SK-N-SH (cell line): ENCODE measurements around the gene CDC23. TPM values are rescaled to one million over a fixed set of nuclear protein-coding genes. Genes with fewer than 3 reads are reported as not detected.

Experiments used
- CTCF ChIA-PET: fragments of 300-600, 350-600 bp; formaldehyde crosslinking; extraction: SDS; loops from one replicate; lab custom pipeline; 2021; lab: Yijun Ruan, JAX
- POLR2A ChIA-PET: fragments of 350-600 bp; sonication (Branson Sonifier 250); formaldehyde crosslinking; extraction: SDS; loops from one replicate; lab custom pipeline; 2020; ENCODE audit warnings: antibody characterized with exemption, inconsistent platforms; lab: Yijun Ruan, JAX
- DNase-seq: peaks from one replicate; pipeline ENCODE4 v3.0.0; 2012
- H2AFZ ChIP-seq: fragments of 200-600 bp; sonication (generic); 2 replicates; pipeline ENCODE4 v1.8.1; 2016; ENCODE audit warnings: antibody characterized with exemption, mild to moderate bottlenecking, low read depth
- H3F3A ChIP-seq: fragments of 200-600 bp; sonication (generic); replicated peaks from 2 replicates; pipeline ENCODE3; 2016; ENCODE audit warnings: antibody characterized with exemption, mild to moderate bottlenecking; ENCODE audit not compliant: insufficient read depth
- H3K27ac ChIP-seq, 2 experiments: fragments of 200-500 bp in 1 of 2; fragments of 200-600 bp in 1 of 2; sonication (Bioruptor generic) in 1 of 2; sonication (generic), shearing (Covaris generic) in 1 of 2; 2 replicates each; pipeline versions ENCODE4 v1.5.1 to v1.6.1; 2014 to 2016; ENCODE audit warnings: low read depth in 2 of 2, inconsistent platforms in 1 of 2, low read length in 1 of 2, mild to moderate bottlenecking in 1 of 2, mixed read lengths in 1 of 2
- H3K27me3 ChIP-seq: fragments of 200-600 bp; sonication (generic), shearing (Covaris generic); 2 replicates; pipeline ENCODE4 v1.6.1; 2016; ENCODE audit warnings: mixed run types; ENCODE audit not compliant: insufficient read depth
- H3K36me3 ChIP-seq, 2 experiments: fragments of 200-500 bp in 1 of 2; fragments of 200-600 bp in 1 of 2; sonication (Bioruptor generic) in 1 of 2; sonication (generic) in 1 of 2; replicated peaks in 1 of 2; 2 replicates each; pipeline versions ENCODE3 to v1.5.1; 2014 to 2016; ENCODE audit warnings: low read length in 1 of 2, mild to moderate bottlenecking in 1 of 2; ENCODE audit not compliant: insufficient read depth in 2 of 2, control insufficient read depth in 1 of 2
- H3K4me1 ChIP-seq, 2 experiments: fragments of 200-500 bp in 1 of 2; fragments of 200-600 bp in 1 of 2; sonication (Bioruptor generic) in 1 of 2; sonication (generic), shearing (Covaris generic) in 1 of 2; 2 replicates each; pipeline versions ENCODE4 v1.5.1 to v1.6.1; 2014 to 2016; ENCODE audit warnings: low read depth in 1 of 2, low read length in 1 of 2, mixed run types in 1 of 2; ENCODE audit not compliant: insufficient read depth in 2 of 2, control insufficient read depth in 1 of 2
- H3K4me2 ChIP-seq: fragments of 200-600 bp; sonication (generic), shearing (Covaris generic); 2 replicates; pipeline ENCODE4 v1.6.1; 2017; ENCODE audit warnings: mixed run types
- H3K4me3 ChIP-seq, 2 experiments: fragments of 200-500 bp in 1 of 2; fragments of 200-600 bp in 1 of 2; sonication (Bioruptor generic) in 1 of 2; sonication (generic), shearing (Covaris generic) in 1 of 2; 2 replicates each; pipeline versions ENCODE4 v1.5.1 to v1.8.1; 2014 to 2016; ENCODE audit warnings: low read depth in 2 of 2, inconsistent platforms in 1 of 2, low read length in 1 of 2, mild to moderate bottlenecking in 1 of 2, mixed read lengths in 1 of 2, moderate library complexity in 1 of 2
- H3K79me2 ChIP-seq: fragments of 200-600 bp; sonication (generic); 2 replicates; pipeline ENCODE4 v1.8.1; 2017; ENCODE audit warnings: mild to moderate bottlenecking; ENCODE audit not compliant: insufficient read depth
- H3K9ac ChIP-seq: fragments of 200-600 bp; sonication (generic); 2 replicates; pipeline ENCODE4 v1.6.1; 2017; ENCODE audit warnings: mixed run types
- H3K9me2 ChIP-seq: fragments of 200-600 bp; sonication (generic); 2 replicates; pipeline ENCODE4 v1.6.1; 2017; ENCODE audit warnings: mixed run types
- H3K9me3 ChIP-seq: fragments of 200-600 bp; sonication (generic); 2 replicates; pipeline ENCODE4 v1.6.1; 2017; ENCODE audit warnings: mixed run types, mild to moderate bottlenecking, moderate library complexity
- H4K20me1 ChIP-seq: fragments of 200-600 bp; sonication (generic); 2 replicates; pipeline ENCODE4 v1.6.1; 2017; ENCODE audit warnings: mild to moderate bottlenecking, mixed run types; ENCODE audit not compliant: insufficient read depth
- CHD2 ChIP-seq: fragments of 150-350 bp; IDR thresholded peaks from 2 replicates; pipeline ENCODE4 v1.6.1; 2018; ENCODE audit warnings: low read length; ENCODE audit not compliant: partially characterized antibody
- ELF1 ChIP-seq: IDR thresholded peaks from 2 replicates; pipeline ENCODE4 v1.4.0; 2012
- FOXJ3 ChIP-seq: sonication (generic); formaldehyde crosslinking; IDR thresholded peaks from 2 replicates; pipeline ENCODE4 v1.5.1; 2020; ENCODE audit warnings: mild to moderate bottlenecking, missing genetic modification reagents
- JUND ChIP-seq: IDR thresholded peaks from 2 replicates; pipeline ENCODE4 v1.4.0; 2012
- MEF2A ChIP-seq: IDR thresholded peaks from 2 replicates; pipeline ENCODE4 v1.4.0; 2012; ENCODE audit warnings: low read depth, borderline replicate concordance
- MXI1 ChIP-seq: IDR thresholded peaks from 2 replicates; pipeline ENCODE4 v1.6.1; 2012; ENCODE audit warnings: mild to moderate bottlenecking, low read depth, low read length, improper control_type of control experiment
- RAD21 ChIP-seq: IDR thresholded peaks from 2 replicates; pipeline ENCODE4 v1.6.1; 2012; ENCODE audit warnings: mild to moderate bottlenecking, low read length
- TAF1 ChIP-seq: IDR thresholded peaks from 2 replicates; pipeline ENCODE4 v1.6.1; 2012; ENCODE audit warnings: low read depth, mild to moderate bottlenecking, low read length, moderate library complexity, borderline replicate concordance
- YY1 ChIP-seq: IDR thresholded peaks from 2 replicates; pipeline ENCODE4 v1.4.0; 2012; ENCODE audit warnings: low read depth, mild to moderate bottlenecking
- polyA plus RNA-seq, 3 experiments: library from polyadenylated mRNA; depleted of rRNA; stranded (reverse); fragments of >200 nt; gene quantifications; 2 replicates each; pipeline ENCODE4 v1.2.3, GENCODE V29; 2012
- TF ChIP-seq, protein P1 (sequence below): IDR thresholded peaks from 2 replicates; pipeline ENCODE4; 2012
- TF ChIP-seq, protein P2 (sequence below): fragments of 150-350 bp; IDR thresholded peaks from 2 replicates; pipeline ENCODE4 v1.6.1; 2016; ENCODE audit warnings: mild to moderate bottlenecking, low read depth, low read length
- TF ChIP-seq, protein P3 (sequence below): IDR thresholded peaks from 2 replicates; pipeline ENCODE4 v1.4.0; 2012; ENCODE audit warnings: low read depth, borderline replicate concordance
- TF ChIP-seq, protein P4 (sequence below): fragments of 150-350 bp; IDR thresholded peaks from 2 replicates; pipeline ENCODE4 v1.6.1; 2017; ENCODE audit warnings: antibody characterized with exemption, low read length, low read depth, borderline replicate concordance
- TF ChIP-seq, protein P5 (sequence below): IDR thresholded peaks from 2 replicates; pipeline ENCODE4 v1.6.1; 2012; ENCODE audit warnings: mild to moderate bottlenecking, low read depth, low read length, moderate library complexity

Gene CDC23
- polyA plus RNA-seq, 1 of the 3 experiments (the other 2 are of a cell fraction), result 20.2 TPM

DNA sequence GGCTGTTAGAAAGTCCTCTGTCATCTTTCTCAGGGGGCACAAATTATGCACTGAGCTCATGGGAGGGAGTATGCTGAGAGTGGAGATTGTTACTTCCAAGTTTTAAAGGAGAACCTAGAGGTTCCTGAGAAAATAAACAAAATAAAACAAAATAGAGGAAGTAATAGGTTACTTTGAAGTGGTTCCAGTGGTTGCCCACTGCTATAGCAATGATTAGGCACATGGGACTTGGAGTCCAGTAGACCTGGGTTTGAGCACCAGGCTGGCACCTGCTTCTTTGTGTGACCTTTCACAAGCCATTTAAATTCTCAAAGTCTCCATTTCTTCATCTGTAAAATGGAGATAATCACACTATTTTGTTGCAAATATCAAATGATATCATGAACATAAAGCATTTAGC lies 13.8 kb upstream of the CDC23 start:
- H3K27ac ChIP-seq, result no peak overlapping the region
- no peaks in the 10 kb centered on the region for H3K9me3 ChIP-seq
- H4K20me1 ChIP-seq, result no peaks in the 10 kb centered on the region
- no peak overlapping the region for H3K4me3 ChIP-seq
- H3K9me2 ChIP-seq, result no peaks in the 10 kb centered on the region
- DNase-seq, result no peak
- TF ChIP-seq, protein P1, sequence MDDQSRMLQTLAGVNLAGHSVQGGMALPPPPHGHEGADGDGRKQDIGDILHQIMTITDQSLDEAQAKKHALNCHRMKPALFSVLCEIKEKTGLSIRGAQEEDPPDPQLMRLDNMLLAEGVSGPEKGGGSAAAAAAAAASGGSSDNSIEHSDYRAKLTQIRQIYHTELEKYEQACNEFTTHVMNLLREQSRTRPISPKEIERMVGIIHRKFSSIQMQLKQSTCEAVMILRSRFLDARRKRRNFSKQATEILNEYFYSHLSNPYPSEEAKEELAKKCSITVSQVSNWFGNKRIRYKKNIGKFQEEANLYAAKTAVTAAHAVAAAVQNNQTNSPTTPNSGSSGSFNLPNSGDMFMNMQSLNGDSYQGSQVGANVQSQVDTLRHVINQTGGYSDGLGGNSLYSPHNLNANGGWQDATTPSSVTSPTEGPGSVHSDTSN, result no peak
- no peak for TF ChIP-seq FOXJ3 (CRISPR knock-in tag)
- TF ChIP-seq, protein P2, sequence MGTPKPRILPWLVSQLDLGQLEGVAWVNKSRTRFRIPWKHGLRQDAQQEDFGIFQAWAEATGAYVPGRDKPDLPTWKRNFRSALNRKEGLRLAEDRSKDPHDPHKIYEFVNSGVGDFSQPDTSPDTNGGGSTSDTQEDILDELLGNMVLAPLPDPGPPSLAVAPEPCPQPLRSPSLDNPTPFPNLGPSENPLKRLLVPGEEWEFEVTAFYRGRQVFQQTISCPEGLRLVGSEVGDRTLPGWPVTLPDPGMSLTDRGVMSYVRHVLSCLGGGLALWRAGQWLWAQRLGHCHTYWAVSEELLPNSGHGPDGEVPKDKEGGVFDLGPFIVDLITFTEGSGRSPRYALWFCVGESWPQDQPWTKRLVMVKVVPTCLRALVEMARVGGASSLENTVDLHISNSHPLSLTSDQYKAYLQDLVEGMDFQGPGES, result no peak
- TF ChIP-seq, protein P3, sequence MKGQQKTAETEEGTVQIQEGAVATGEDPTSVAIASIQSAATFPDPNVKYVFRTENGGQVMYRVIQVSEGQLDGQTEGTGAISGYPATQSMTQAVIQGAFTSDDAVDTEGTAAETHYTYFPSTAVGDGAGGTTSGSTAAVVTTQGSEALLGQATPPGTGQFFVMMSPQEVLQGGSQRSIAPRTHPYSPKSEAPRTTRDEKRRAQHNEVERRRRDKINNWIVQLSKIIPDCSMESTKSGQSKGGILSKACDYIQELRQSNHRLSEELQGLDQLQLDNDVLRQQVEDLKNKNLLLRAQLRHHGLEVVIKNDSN, result no peak
- no peak for TF ChIP-seq CHD2
- TF ChIP-seq, protein P4, sequence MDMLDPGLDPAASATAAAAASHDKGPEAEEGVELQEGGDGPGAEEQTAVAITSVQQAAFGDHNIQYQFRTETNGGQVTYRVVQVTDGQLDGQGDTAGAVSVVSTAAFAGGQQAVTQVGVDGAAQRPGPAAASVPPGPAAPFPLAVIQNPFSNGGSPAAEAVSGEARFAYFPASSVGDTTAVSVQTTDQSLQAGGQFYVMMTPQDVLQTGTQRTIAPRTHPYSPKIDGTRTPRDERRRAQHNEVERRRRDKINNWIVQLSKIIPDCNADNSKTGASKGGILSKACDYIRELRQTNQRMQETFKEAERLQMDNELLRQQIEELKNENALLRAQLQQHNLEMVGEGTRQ, result no peak
- no peak for TF ChIP-seq TAF1
- TF ChIP-seq MXI1, result no peak
- no peak for TF ChIP-seq JUND
- TF ChIP-seq ELF1, result no peak
- TF ChIP-seq, protein P5, sequence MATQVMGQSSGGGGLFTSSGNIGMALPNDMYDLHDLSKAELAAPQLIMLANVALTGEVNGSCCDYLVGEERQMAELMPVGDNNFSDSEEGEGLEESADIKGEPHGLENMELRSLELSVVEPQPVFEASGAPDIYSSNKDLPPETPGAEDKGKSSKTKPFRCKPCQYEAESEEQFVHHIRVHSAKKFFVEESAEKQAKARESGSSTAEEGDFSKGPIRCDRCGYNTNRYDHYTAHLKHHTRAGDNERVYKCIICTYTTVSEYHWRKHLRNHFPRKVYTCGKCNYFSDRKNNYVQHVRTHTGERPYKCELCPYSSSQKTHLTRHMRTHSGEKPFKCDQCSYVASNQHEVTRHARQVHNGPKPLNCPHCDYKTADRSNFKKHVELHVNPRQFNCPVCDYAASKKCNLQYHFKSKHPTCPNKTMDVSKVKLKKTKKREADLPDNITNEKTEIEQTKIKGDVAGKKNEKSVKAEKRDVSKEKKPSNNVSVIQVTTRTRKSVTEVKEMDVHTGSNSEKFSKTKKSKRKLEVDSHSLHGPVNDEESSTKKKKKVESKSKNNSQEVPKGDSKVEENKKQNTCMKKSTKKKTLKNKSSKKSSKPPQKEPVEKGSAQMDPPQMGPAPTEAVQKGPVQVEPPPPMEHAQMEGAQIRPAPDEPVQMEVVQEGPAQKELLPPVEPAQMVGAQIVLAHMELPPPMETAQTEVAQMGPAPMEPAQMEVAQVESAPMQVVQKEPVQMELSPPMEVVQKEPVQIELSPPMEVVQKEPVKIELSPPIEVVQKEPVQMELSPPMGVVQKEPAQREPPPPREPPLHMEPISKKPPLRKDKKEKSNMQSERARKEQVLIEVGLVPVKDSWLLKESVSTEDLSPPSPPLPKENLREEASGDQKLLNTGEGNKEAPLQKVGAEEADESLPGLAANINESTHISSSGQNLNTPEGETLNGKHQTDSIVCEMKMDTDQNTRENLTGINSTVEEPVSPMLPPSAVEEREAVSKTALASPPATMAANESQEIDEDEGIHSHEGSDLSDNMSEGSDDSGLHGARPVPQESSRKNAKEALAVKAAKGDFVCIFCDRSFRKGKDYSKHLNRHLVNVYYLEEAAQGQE, result no peak
- TF ChIP-seq YY1, result no peak
- no peak for TF ChIP-seq RAD21
- no peak for TF ChIP-seq MEF2A
- peaks cover 12% of the 10 kb centered on the region for H3F3A ChIP-seq
- CTCF ChIA-PET, result no interaction called here
- H3K36me3 ChIP-seq, result no peaks in the 10 kb centered on the region
- H2AFZ ChIP-seq, result no peak overlapping the region
- peaks cover 0 to 9% of the 10 kb centered on the region in 2 experiments; a peak in 1 of 4 replicates for H3K4me1 ChIP-seq
- H3K4me2 ChIP-seq, result no peak overlapping the region
- no peaks in the 10 kb centered on the region; the same call in 1 of the 2 replicates for H3K27me3 ChIP-seq
- POLR2A ChIA-PET, result no interaction called here
- H3K9ac ChIP-seq, result no peak overlapping the region
- no peaks in the 10 kb centered on the region for H3K79me2 ChIP-seq
